GM23338 (cell line): ENCODE measurements around the gene HORMAD2. TPM values are rescaled to one million over a fixed set of nuclear protein-coding genes. Genes with fewer than 3 reads are reported as not detected.

Experiments used
- ATAC-seq: fragments of 200-7000 bp; cut with Tn5 transposase; 3 replicates; pipeline ENCODE4 v1.9.1; 2020
- DNase-seq: peaks from one replicate; pipeline ENCODE4 v3.0.0-alpha.2; 2015; ENCODE audit warnings: low spot score
- H2AFZ ChIP-seq: fragments of 200-600 bp; sonication (generic); 2 replicates; pipeline ENCODE4 v1.8.0; 2016; ENCODE audit warnings: antibody characterized with exemption, mild to moderate bottlenecking, moderate library complexity
- H3F3A ChIP-seq: fragments of 200-600 bp; sonication (generic); replicated peaks from 2 replicates; pipeline ENCODE4 v1.8.0; 2017; ENCODE audit warnings: antibody characterized with exemption, mixed run types, low read depth
- H3K27ac ChIP-seq: fragments of 200-600 bp; sonication (generic); 2 replicates; pipeline ENCODE4 v1.6.1; 2016; ENCODE audit warnings: low read depth
- H3K27me3 ChIP-seq: fragments of 200-600 bp; sonication (generic); 2 replicates; pipeline ENCODE4 v1.8.0; 2016; ENCODE audit warnings: mild to moderate bottlenecking, mixed run types, moderate library complexity; ENCODE audit not compliant: insufficient read depth
- H3K36me3 ChIP-seq: fragments of 200-600 bp; sonication (generic); 2 replicates; pipeline ENCODE4 v1.8.0; 2016; ENCODE audit warnings: mild to moderate bottlenecking; ENCODE audit not compliant: insufficient read depth
- H3K4me1 ChIP-seq: fragments of 200-600 bp; sonication (generic); 2 replicates; pipeline ENCODE4 v1.8.0; 2016; ENCODE audit warnings: mild to moderate bottlenecking, moderate library complexity; ENCODE audit not compliant: insufficient read depth
- H3K4me2 ChIP-seq: fragments of 200-600 bp; sonication (generic); 2 replicates; pipeline ENCODE4 v1.7.1; 2017; ENCODE audit warnings: mixed run types
- H3K4me3 ChIP-seq: fragments of 200-600 bp; sonication (generic); 2 replicates; pipeline ENCODE4 v1.6.1; 2016; ENCODE audit warnings: mixed run types
- H3K79me2 ChIP-seq: fragments of 200-600 bp; sonication (generic); replicated peaks from 2 replicates; pipeline ENCODE4 v1.8.0; 2017; ENCODE audit warnings: mild to moderate bottlenecking; ENCODE audit not compliant: insufficient read depth
- H3K9me2 ChIP-seq: fragments of 200-600 bp; sonication (generic); 2 replicates; pipeline ENCODE4 v1.8.0; 2017; ENCODE audit not compliant: insufficient read depth
- H4K20me1 ChIP-seq: fragments of 200-600 bp; sonication (generic); replicated peaks from 2 replicates; pipeline ENCODE4 v1.8.0; 2017; ENCODE audit warnings: mild to moderate bottlenecking; ENCODE audit not compliant: insufficient read depth
- H3K27ac Mint-ChIP-seq: 2 replicates; pipeline ENCODE4 v1.8.0; 2020; ENCODE audit warnings: inconsistent platforms, mild to moderate bottlenecking, moderate library complexity, mixed read lengths
- H3K27me3 Mint-ChIP-seq: 3 replicates; pipeline ENCODE4 v1.8.0; 2022; ENCODE audit warnings: low read depth, mild to moderate bottlenecking, moderate library complexity, mixed read lengths, inconsistent platforms; ENCODE audit not compliant: insufficient read depth, poor library complexity
- H3K36me3 Mint-ChIP-seq: 3 replicates; pipeline ENCODE4 v1.8.0; 2021; ENCODE audit warnings: low read depth, mild to moderate bottlenecking, inconsistent platforms, moderate library complexity, mixed read lengths
- H3K4me1 Mint-ChIP-seq: 3 replicates; pipeline ENCODE4 v1.8.0; 2020; ENCODE audit warnings: mild to moderate bottlenecking, inconsistent platforms, mixed read lengths
- H3K4me3 Mint-ChIP-seq: 3 replicates; pipeline ENCODE4 v1.8.0; 2021; ENCODE audit warnings: moderate library complexity, mild to moderate bottlenecking, inconsistent platforms, mixed read lengths
- H3K9me3 Mint-ChIP-seq: 3 replicates; pipeline ENCODE4 v1.8.0; 2020; ENCODE audit warnings: moderate library complexity, mild to moderate bottlenecking, inconsistent platforms, mixed read lengths
- JUNB ChIP-seq: IDR thresholded peaks from one replicate; pipeline ENCODE4 v1.6.1; 2016; ENCODE audit warnings: antibody characterized with exemption; ENCODE audit not compliant: unreplicated experiment
- STAT1 ChIP-seq: IDR thresholded peaks from one replicate; pipeline ENCODE4 v1.6.1; 2016; ENCODE audit warnings: antibody characterized with exemption; ENCODE audit not compliant: unreplicated experiment
- ZNF114 ChIP-seq: fragments of 250-450 bp; sonication (Bioruptor Pico); IDR thresholded peaks from 2 replicates; pipeline ENCODE4 v1.5.0; 2020; ENCODE audit warnings: mild to moderate bottlenecking, moderate library complexity
- ZNF331 ChIP-seq: fragments of 250-450 bp; sonication (Bioruptor Pico); IDR thresholded peaks from 2 replicates; pipeline ENCODE4 v1.5.0; 2020; ENCODE audit warnings: low read depth, mild to moderate bottlenecking, moderate library complexity
- polyA plus RNA-seq: library from polyadenylated mRNA; unstranded; fragments of >200 nt; fragmentation: Nextera tagmentation; extraction: Ambion mirVana; gene quantifications from 2 replicates; pipeline ENCODE4 v1.2.1, GENCODE V29; 2016
- total RNA-seq: library from RNA; depleted of rRNA; stranded (reverse); fragments of >200 nt; shearing (Covaris generic); gene quantifications from 2 replicates; pipeline ENCODE4 v1.2.3, GENCODE V29; 2014
- TF ChIP-seq, protein P1 (sequence below), 2 experiments: fragments of 200-600 bp in 1 of 2; sonication (generic) in 1 of 2; conservative IDR thresholded peaks; 2 replicates each; pipeline versions ENCODE4 v1.5.1 to v1.6.1; 2016 to 2017; ENCODE audit warnings: antibody characterized with exemption in 2 of 2, low read depth in 2 of 2, mild to moderate bottlenecking in 2 of 2, moderate library complexity in 1 of 2
- TF ChIP-seq, protein P2 (sequence below): IDR thresholded peaks from 2 replicates; pipeline ENCODE4 v1.6.1; 2016; ENCODE audit warnings: antibody characterized with exemption
- TF ChIP-seq, protein P3 (sequence below): IDR thresholded peaks from one replicate; pipeline ENCODE4 v1.6.1; 2018; ENCODE audit warnings: antibody characterized with exemption; ENCODE audit not compliant: unreplicated experiment
- TF ChIP-seq, protein P4 (sequence below): fragments of 250-450 bp; sonication (Bioruptor Pico); IDR thresholded peaks from 2 replicates; pipeline ENCODE4 v1.5.0; 2020; ENCODE audit warnings: mild to moderate bottlenecking, moderate library complexity

Gene HORMAD2
- total and polyA plus RNA-seq, 2 experiments from 2014 or later: 0.40 TPM; not detected in 1

DNA sequence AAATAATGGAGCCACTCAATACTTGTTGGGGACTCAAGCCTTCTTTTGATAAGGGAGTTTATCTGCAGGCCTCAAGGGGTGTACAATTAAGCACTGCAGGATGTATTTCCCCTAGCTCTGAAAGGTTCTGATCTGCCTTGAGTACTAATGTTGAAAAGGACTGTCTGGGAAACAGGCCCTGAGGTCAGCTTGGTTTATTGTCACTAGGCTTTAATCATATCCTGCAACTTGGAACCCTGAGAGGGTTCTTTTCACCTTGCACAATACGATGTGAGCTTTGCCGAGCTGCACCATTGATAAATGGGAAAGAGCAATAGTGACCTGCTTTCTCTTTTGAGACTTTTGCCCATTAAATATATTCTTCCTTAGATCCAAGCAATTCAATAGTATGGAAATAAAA, 31.6 kb upstream of the HORMAD2 start:
- TF ChIP-seq ZNF331 (CRISPR knock-in tag) (no peak), ZNF114 (CRISPR knock-in tag) (no peak), STAT1 (no peak)
- TF ChIP-seq, protein P1, sequence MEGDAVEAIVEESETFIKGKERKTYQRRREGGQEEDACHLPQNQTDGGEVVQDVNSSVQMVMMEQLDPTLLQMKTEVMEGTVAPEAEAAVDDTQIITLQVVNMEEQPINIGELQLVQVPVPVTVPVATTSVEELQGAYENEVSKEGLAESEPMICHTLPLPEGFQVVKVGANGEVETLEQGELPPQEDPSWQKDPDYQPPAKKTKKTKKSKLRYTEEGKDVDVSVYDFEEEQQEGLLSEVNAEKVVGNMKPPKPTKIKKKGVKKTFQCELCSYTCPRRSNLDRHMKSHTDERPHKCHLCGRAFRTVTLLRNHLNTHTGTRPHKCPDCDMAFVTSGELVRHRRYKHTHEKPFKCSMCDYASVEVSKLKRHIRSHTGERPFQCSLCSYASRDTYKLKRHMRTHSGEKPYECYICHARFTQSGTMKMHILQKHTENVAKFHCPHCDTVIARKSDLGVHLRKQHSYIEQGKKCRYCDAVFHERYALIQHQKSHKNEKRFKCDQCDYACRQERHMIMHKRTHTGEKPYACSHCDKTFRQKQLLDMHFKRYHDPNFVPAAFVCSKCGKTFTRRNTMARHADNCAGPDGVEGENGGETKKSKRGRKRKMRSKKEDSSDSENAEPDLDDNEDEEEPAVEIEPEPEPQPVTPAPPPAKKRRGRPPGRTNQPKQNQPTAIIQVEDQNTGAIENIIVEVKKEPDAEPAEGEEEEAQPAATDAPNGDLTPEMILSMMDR (conservative IDR thresholded peaks at IDR 0.05; ENCODE audit: low read depth in 2 of 2): no peak
- H3K79me2 ChIP-seq: no peaks in the 10 kb centered on the region
- H4K20me1 ChIP-seq: no peaks in the 10 kb centered on the region
- no peak overlapping the region for H3K4me2 ChIP-seq
- H3K9me3 Mint-ChIP-seq: no peaks in the 10 kb centered on the region
- no peak overlapping the region for H3K27ac Mint-ChIP-seq
- no peak overlapping the region for H3K27ac ChIP-seq
- peaks cover 6% of the 10 kb centered on the region for H3K27me3 Mint-ChIP-seq
- H3K4me3 ChIP-seq: no peak overlapping the region
- H3K36me3 ChIP-seq: no peaks in the 10 kb centered on the region
- H3K9me2 ChIP-seq: no peaks in the 10 kb centered on the region
- H3K36me3 Mint-ChIP-seq: no peaks in the 10 kb centered on the region
- no peaks in the 10 kb centered on the region for H3K27me3 ChIP-seq
- no peaks in the 10 kb centered on the region for H3F3A ChIP-seq
- H3K4me1 ChIP-seq: no peaks in the 10 kb centered on the region
- DNase-seq (no peak), ATAC-seq (no peak)
- H2AFZ ChIP-seq: no peak overlapping the region
- no peaks in the 10 kb centered on the region for H3K4me1 Mint-ChIP-seq
- no peak overlapping the region for H3K4me3 Mint-ChIP-seq

DNA sequence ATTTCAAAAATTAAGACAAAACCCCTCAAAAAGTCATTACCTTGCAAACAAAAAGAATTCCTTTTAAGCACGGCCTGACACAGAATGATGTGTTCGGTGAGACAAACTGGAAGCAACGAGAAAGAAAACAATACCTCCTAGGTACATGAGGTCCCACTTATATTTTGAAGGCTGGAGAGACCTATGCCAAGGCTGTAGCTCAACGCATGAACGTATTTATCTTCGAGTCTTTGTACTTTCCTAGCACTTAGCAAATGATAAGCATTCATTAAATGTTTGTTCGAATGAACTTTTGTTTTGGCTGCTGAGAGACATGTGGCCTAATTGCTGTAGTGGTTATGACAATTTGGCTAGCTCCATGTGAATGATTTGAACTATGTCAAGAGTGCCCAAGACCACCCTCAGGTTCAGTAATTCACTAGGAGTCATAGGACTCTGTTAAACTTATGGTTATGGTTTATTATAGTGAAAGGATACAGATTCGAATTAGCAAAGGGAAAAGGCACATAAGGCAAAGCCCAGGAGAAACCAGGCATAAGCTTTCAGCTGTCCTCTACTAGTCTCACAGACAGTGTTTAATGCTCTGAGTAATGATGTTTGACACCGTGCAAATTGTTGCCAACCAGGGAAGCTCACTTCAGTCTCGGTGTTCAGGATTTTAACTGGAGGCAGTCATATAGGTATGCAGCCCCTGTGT, 26.0 kb upstream of the HORMAD2 start:
- H3K4me3 ChIP-seq: no peak overlapping the region
- no peaks in the 10 kb centered on the region for H3K79me2 ChIP-seq
- no peaks in the 10 kb centered on the region for H3K27me3 ChIP-seq
- H3K9me3 Mint-ChIP-seq: peaks cover 16% of the 10 kb centered on the region
- no peaks in the 10 kb centered on the region for H3F3A ChIP-seq
- no peak overlapping the region for H3K27ac Mint-ChIP-seq
- ATAC-seq: no peak
- no peaks in the 10 kb centered on the region for H3K4me1 ChIP-seq
- H3K4me3 Mint-ChIP-seq: no peak overlapping the region
- 0 out of 3 replicates have a peak, but pooled peaks cover under 1% of the 10 kb centered on the region for H3K36me3 Mint-ChIP-seq
- H3K4me1 Mint-ChIP-seq: no peaks in the 10 kb centered on the region
- H4K20me1 ChIP-seq: 0 out of 2 replicates have a peak, but pooled peaks cover 3% of the 10 kb centered on the region
- no peak overlapping the region for H2AFZ ChIP-seq
- no peak for DNase-seq
- no peak overlapping the region for H3K27ac ChIP-seq
- no peaks in the 10 kb centered on the region for H3K36me3 ChIP-seq
- no peak overlapping the region for H3K4me2 ChIP-seq
- no peaks in the 10 kb centered on the region for H3K27me3 Mint-ChIP-seq
- no peaks in the 10 kb centered on the region for H3K9me2 ChIP-seq
- TF ChIP-seq ZNF331 (CRISPR knock-in tag) (no peak), JUNB (no peak)
- TF ChIP-seq, protein P2, sequence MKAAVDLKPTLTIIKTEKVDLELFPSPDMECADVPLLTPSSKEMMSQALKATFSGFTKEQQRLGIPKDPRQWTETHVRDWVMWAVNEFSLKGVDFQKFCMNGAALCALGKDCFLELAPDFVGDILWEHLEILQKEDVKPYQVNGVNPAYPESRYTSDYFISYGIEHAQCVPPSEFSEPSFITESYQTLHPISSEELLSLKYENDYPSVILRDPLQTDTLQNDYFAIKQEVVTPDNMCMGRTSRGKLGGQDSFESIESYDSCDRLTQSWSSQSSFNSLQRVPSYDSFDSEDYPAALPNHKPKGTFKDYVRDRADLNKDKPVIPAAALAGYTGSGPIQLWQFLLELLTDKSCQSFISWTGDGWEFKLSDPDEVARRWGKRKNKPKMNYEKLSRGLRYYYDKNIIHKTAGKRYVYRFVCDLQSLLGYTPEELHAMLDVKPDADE: no peak
- TF ChIP-seq, protein P3, sequence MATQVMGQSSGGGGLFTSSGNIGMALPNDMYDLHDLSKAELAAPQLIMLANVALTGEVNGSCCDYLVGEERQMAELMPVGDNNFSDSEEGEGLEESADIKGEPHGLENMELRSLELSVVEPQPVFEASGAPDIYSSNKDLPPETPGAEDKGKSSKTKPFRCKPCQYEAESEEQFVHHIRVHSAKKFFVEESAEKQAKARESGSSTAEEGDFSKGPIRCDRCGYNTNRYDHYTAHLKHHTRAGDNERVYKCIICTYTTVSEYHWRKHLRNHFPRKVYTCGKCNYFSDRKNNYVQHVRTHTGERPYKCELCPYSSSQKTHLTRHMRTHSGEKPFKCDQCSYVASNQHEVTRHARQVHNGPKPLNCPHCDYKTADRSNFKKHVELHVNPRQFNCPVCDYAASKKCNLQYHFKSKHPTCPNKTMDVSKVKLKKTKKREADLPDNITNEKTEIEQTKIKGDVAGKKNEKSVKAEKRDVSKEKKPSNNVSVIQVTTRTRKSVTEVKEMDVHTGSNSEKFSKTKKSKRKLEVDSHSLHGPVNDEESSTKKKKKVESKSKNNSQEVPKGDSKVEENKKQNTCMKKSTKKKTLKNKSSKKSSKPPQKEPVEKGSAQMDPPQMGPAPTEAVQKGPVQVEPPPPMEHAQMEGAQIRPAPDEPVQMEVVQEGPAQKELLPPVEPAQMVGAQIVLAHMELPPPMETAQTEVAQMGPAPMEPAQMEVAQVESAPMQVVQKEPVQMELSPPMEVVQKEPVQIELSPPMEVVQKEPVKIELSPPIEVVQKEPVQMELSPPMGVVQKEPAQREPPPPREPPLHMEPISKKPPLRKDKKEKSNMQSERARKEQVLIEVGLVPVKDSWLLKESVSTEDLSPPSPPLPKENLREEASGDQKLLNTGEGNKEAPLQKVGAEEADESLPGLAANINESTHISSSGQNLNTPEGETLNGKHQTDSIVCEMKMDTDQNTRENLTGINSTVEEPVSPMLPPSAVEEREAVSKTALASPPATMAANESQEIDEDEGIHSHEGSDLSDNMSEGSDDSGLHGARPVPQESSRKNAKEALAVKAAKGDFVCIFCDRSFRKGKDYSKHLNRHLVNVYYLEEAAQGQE: no peak
- TF ChIP-seq, protein P4, sequence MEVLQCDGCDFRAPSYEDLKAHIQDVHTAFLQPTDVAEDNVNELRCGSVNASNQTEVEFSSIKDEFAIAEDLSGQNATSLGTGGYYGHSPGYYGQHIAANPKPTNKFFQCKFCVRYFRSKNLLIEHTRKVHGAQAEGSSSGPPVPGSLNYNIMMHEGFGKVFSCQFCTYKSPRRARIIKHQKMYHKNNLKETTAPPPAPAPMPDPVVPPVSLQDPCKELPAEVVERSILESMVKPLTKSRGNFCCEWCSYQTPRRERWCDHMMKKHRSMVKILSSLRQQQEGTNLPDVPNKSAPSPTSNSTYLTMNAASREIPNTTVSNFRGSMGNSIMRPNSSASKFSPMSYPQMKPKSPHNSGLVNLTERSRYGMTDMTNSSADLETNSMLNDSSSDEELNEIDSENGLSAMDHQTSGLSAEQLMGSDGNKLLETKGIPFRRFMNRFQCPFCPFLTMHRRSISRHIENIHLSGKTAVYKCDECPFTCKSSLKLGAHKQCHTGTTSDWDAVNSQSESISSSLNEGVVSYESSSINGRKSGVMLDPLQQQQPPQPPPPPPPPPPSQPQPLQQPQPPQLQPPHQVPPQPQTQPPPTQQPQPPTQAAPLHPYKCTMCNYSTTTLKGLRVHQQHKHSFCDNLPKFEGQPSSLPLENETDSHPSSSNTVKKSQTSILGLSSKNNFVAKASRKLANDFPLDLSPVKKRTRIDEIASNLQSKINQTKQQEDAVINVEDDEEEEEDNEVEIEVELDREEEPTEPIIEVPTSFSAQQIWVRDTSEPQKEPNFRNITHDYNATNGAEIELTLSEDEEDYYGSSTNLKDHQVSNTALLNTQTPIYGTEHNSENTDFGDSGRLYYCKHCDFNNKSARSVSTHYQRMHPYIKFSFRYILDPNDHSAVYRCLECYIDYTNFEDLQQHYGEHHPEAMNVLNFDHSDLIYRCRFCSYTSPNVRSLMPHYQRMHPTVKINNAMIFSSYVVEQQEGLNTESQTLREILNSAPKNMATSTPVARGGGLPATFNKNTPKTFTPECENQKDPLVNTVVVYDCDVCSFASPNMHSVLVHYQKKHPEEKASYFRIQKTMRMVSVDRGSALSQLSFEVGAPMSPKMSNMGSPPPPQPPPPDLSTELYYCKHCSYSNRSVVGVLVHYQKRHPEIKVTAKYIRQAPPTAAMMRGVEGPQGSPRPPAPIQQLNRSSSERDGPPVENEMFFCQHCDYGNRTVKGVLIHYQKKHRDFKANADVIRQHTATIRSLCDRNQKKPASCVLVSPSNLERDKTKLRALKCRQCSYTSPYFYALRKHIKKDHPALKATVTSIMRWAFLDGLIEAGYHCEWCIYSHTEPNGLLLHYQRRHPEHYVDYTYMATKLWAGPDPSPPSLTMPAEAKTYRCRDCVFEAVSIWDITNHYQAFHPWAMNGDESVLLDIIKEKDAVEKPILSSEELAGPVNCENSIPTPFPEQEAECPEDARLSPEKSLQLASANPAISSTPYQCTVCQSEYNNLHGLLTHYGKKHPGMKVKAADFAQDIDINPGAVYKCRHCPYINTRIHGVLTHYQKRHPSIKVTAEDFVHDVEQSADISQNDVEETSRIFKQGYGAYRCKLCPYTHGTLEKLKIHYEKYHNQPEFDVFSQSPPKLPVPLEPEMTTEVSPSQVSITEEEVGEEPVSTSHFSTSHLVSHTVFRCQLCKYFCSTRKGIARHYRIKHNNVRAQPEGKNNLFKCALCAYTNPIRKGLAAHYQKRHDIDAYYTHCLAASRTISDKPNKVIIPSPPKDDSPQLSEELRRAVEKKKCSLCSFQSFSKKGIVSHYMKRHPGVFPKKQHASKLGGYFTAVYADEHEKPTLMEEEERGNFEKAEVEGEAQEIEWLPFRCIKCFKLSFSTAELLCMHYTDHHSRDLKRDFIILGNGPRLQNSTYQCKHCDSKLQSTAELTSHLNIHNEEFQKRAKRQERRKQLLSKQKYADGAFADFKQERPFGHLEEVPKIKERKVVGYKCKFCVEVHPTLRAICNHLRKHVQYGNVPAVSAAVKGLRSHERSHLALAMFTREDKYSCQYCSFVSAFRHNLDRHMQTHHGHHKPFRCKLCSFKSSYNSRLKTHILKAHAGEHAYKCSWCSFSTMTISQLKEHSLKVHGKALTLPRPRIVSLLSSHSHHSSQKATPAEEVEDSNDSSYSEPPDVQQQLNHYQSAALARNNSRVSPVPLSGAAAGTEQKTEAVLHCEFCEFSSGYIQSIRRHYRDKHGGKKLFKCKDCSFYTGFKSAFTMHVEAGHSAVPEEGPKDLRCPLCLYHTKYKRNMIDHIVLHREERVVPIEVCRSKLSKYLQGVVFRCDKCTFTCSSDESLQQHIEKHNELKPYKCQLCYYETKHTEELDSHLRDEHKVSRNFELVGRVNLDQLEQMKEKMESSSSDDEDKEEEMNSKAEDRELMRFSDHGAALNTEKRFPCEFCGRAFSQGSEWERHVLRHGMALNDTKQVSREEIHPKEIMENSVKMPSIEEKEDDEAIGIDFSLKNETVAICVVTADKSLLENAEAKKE (CRISPR knock-in tag): no peak
